ENCODE results near the gene PPP6R2. TPM values are rescaled to one million over a fixed set of nuclear protein-coding genes. Genes with fewer than 3 reads are reported as not detected.
A peak's percentile ranks its signal among the peaks of the same experiment; 100 is the strongest.
"Not testable (repeated sequence)": the region's sequence is repeated elsewhere in the genome, so short reads cannot be mapped to it uniquely, and the experiment has no call there.

The PPP6R2 gene
- total RNA-seq, 3 donors from 2014 or later, result 48.3 to 54.1 (median 49.5) TPM

DNA sequence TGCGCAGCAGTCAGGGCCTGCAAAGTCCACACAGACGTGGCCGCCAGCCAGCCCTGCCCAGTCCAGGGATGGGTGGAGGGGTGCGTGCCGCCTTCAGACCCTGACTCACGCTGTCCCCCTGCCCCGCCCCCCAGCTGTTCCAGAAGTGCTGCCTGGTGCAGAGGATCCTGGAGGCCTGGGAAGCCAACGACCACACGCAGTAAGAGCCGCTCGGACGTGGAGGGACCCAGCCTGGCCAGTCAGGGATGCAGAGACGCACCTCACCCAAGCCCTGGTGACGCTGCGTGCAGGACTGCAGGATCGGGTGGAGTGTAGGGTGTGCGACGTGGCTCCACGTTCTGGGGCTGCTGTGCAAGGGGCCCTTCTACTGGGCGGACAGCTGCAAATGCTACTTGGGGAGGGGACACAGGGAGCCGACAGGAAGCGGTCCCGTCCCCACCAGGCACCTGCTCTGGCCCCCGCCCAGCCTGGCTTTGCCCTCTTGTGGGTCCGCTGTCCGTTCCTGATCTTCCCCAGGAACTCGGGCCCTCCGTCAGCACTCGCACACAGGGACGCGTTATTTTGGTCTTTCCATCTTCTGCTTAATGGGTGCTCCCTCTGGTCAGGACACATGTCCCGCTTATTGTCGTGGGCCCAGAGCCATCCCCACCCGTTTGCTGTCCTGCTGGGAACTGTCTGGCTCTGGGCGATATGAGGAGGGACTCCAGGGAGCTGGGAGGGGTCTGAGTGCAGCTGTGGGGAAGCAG is 89.2 kb downstream of the PPP6R2 start:
- no peak for DNase-seq (ENCODE audit: low spot score in 2 of 2)
- no peak for TF ChIP-seq CTCF (IDR thresholded peaks at IDR 0.05)
- no peak for TF ChIP-seq POLR2A (IDR thresholded peaks at IDR 0.05)
- TF ChIP-seq POLR2AphosphoS5 (IDR thresholded peaks at IDR 0.05), result no peak
- no peaks in the 10 kb centered on the region for H3K36me3 ChIP-seq
- H3K4me3 ChIP-seq, result no peak overlapping the region
- H3K27ac ChIP-seq, result no peak overlapping the region
- intact Hi-C loops (cut with DNase I; ENCODE audit: low total_unique reads), result no loop called here
- H3K4me1 ChIP-seq, result no peaks in the 10 kb centered on the region
- H3K9me3 ChIP-seq, result no peaks in the 10 kb centered on the region
- H3K27me3 ChIP-seq, result no peaks in the 10 kb centered on the region

DNA sequence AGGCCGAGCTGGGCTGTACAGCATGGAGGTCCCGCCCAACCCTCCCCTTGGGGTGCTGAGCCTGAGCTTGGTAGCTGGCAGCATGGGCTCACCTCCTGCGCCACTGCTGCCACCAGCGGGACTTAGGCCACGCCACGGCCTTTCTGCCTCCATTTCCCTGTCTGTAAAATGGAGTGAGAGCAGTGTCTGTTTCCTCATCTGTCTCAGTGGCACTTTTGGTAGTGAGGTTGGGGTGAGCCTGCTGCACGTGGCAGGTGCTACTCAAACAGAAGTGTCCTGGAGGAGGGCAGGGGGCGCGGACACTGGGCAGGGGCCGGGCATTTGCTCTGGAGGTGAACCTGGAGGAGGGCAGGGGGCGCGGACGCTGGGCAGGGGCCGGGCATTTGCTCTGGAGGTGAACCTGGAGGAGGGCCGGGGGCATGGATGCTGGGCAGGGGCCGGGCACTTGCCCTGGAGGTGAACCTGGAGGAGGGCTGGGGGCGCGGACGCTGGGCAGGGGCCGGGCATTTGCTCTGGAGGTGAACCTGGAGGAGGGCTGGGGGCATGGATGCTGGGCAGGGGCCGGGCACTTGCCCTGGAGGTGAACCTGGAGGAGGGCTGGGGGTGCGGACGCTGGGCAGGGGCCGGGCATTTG is 89.9 kb downstream of the PPP6R2 start:
- H3K9me3 ChIP-seq; H3K4me3 ChIP-seq; DNase-seq (ENCODE audit: low spot score in 2 of 2); H3K4me1 ChIP-seq; H3K36me3 ChIP-seq; H3K27me3 ChIP-seq; intact Hi-C loops (cut with DNase I; ENCODE audit: low total_unique reads); H3K27ac ChIP-seq: not testable (repeated sequence)

DNA sequence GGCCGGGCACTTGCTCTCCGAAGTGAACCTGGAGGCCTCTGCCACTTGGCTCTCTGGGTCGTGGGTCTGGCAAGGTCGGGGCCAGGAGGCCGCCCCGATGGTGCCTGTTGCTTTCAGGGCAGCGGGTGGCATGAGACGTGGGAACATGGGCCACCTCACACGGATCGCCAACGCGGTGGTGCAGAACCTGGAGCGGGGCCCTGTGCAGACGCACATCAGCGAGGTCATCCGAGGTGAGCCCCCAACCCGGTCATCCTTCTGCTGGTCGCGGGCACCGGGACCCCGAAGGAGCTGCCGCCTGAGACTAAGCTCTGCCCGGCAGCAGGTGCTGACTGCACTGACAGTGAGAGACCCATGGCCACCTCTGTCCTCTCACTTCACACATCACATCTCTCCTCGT is 91.7 kb downstream of the PPP6R2 start:
- H3K36me3 ChIP-seq, result no peaks in the 10 kb centered on the region
- intact Hi-C loops (cut with DNase I; ENCODE audit: low total_unique reads), result no loop called here
- DNase-seq (ENCODE audit: low spot score in 2 of 2), result no peak
- H3K27ac ChIP-seq, result peak overlapping the region; percentile 19 to 50
- no peak overlapping the region for H3K4me3 ChIP-seq
- no peaks in the 10 kb centered on the region for H3K4me1 ChIP-seq
- no peaks in the 10 kb centered on the region for H3K9me3 ChIP-seq
- H3K27me3 ChIP-seq, result no peaks in the 10 kb centered on the region
- TF ChIP-seq POLR2AphosphoS5 (IDR thresholded peaks at IDR 0.05) (no peak), POLR2A (IDR thresholded peaks at IDR 0.05) (no peak), CTCF (IDR thresholded peaks at IDR 0.05) (no peak)

DNA sequence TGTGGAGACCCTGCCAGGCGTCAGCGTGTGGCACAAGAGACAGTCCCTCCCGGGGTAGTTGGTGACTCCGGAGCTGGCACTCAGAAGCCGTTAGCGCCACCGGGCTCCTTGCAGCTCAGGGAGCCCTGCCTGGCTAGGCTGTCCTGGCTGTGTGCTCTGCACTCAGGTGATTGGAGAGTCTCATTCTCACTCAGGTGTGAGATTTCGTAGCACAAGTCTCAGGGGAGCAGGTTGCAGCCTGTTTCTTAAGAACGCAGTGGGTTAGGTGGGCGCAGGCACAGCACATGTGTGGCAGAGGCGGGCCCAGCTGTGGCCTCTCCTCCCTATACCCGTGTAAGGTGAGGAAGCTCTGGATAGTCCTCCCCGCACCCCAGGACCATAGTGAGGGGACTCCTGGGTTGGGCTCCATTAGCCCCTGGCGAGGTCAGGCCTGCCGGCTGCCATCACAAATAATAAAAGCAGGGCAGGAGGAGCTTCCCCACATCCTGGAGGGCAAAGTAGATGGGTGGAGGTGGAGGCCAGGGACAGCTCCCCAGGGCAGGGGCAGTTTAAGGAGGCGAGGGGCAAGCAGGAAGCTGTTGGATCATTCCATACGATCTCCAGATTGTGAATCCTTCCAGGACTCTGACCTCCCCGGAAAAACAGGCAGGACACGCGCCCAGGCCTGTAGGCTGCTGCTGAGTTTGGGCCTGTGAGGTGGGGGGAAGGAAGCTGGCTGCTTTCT is 92.3 kb downstream of the PPP6R2 start:
- peak in 1 of 2 donors; percentile 73 for DNase-seq (ENCODE audit: low spot score in 2 of 2)
- Histone ChIP-seq H3K9me3 (no peaks in the 10 kb centered on the region), H3K4me3 (no peak overlapping the region), H3K4me1 (no peaks in the 10 kb centered on the region), H3K36me3 (no peaks in the 10 kb centered on the region), H3K27me3 (no peaks in the 10 kb centered on the region), H3K27ac (peak overlapping the region; percentile 19 to 50)
- no peak for TF ChIP-seq POLR2AphosphoS5 (IDR thresholded peaks at IDR 0.05)
- TF ChIP-seq CTCF (IDR thresholded peaks at IDR 0.05), result no peak
- intact Hi-C loops (cut with DNase I; ENCODE audit: low total_unique reads), result no loop called here

GRCh38 chr22:50436015-50436830 is 93.1 kb downstream of the PPP6R2 start:
- no peaks in the 10 kb centered on the region for H3K27me3 ChIP-seq
- intact Hi-C loops (cut with DNase I; ENCODE audit: low total_unique reads), result no loop called here

More at GRCh38 chr22:50436015-50436830, 93.1 kb downstream of the PPP6R2 start:
- no peak for DNase-seq (ENCODE audit: low spot score in 2 of 2)
- no peak for TF ChIP-seq POLR2AphosphoS5 (IDR thresholded peaks at IDR 0.05)
- TF ChIP-seq POLR2A (IDR thresholded peaks at IDR 0.05), result no peak
- TF ChIP-seq CTCF (IDR thresholded peaks at IDR 0.05), result no peak
- Histone ChIP-seq H3K36me3 (no peaks in the 10 kb centered on the region), H3K27ac (peak overlapping the region in 1 of 2 donors; percentile 19), H3K4me1 (no peaks in the 10 kb centered on the region), H3K9me3 (no peaks in the 10 kb centered on the region), H3K4me3 (no peak overlapping the region)

Data from breast epithelium (tissue), 4 donors.